NCI-H2227 (cell line): ENCODE results near the gene PLEKHA3.
"Not testable (repeated sequence)": the region's sequence is repeated elsewhere in the genome, so short reads cannot be mapped to it uniquely, and the experiment has no call there.

Experiments
- DNase-seq: peaks from one replicate; lab custom pipeline; 2025; ENCODE audit not compliant: unreplicated experiment; lab: John Stamatoyannopoulos, UW

The PLEKHA3 gene

GRCh38 chr2:178522950-178523595 is 42.8 kb downstream of the PLEKHA3 start:
- DNase-seq: no peak

- DNase-seq: no peak
Observed at GRCh38 chr2:178523596-178524134, 43.4 kb downstream of the PLEKHA3 start.

GRCh38 chr2:178525010-178525409 is 44.8 kb downstream of the PLEKHA3 start:
- DNase-seq: not testable (repeated sequence)

GRCh38 chr2:178525460-178525859 is 45.2 kb downstream of the PLEKHA3 start:
- not testable (repeated sequence) for DNase-seq

- no peak for DNase-seq
Observed at GRCh38 chr2:178526256-178526655, 46.0 kb downstream of the PLEKHA3 start.

- no peak for DNase-seq
Observed at GRCh38 chr2:178527592-178527991, 47.3 kb downstream of the PLEKHA3 start.

- no peak for DNase-seq
Observed at GRCh38 chr2:178528647-178529046, 48.4 kb downstream of the PLEKHA3 start.

GRCh38 chr2:178529194-178529593 is 48.9 kb downstream of the PLEKHA3 start:
- no peak for DNase-seq

GRCh38 chr2:178530131-178530530 is 49.9 kb downstream of the PLEKHA3 start:
- DNase-seq: no peak

- DNase-seq: no peak
Observed at GRCh38 chr2:178530625-178531142, 50.4 kb downstream of the PLEKHA3 start.

GRCh38 chr2:178531168-178531567 is 50.9 kb downstream of the PLEKHA3 start:
- DNase-seq: no peak

- no peak for DNase-seq
Observed at GRCh38 chr2:178536037-178536436, 55.8 kb downstream of the PLEKHA3 start.

- no peak for DNase-seq
Observed at GRCh38 chr2:178542161-178542560, 61.9 kb downstream of the PLEKHA3 start.

GRCh38 chr2:178542569-178542968 is 62.3 kb downstream of the PLEKHA3 start:
- DNase-seq: no peak

- no peak for DNase-seq
Observed at GRCh38 chr2:178550352-178550751, 70.1 kb downstream of the PLEKHA3 start.

- DNase-seq: no peak
Observed at GRCh38 chr2:178553047-178553446, 72.8 kb downstream of the PLEKHA3 start.
